Psoas muscle (tissue), 8 donors: ENCODE data around the gene MOB3B. TPM values are rescaled to one million over a fixed set of nuclear protein-coding genes. Genes with fewer than 3 reads are reported as not detected.

Source experiments
- ATAC-seq, 4 donors: fragments of 200-7000 bp; cut with Tn5 transposase; one replicate each; pipeline ENCODE4 v1.9.1; 2020; ENCODE audit warnings: moderate library complexity in 3 of 4, mild to moderate bottlenecking in 2 of 4
- DNase-seq, 2 donors: peaks; one replicate each; pipeline ENCODE4 v3.0.0-alpha.2; 2020
- H3K27ac ChIP-seq: fragments of 200-600 bp; one replicate; pipeline ENCODE4 v1.8.0; 2022
- H3K27me3 ChIP-seq, 3 donors: fragments of 200-600 bp in 1 of 3; one replicate each; pipeline versions ENCODE4 v1.6.1 to v1.8.0; 2013 to 2022; ENCODE audit warnings: low read length in 2 of 3, mild to moderate bottlenecking in 2 of 3, moderate library complexity in 1 of 3; ENCODE audit not compliant: insufficient read depth in 3 of 3
- H3K36me3 ChIP-seq, 2 donors: fragments of 200-600 bp in 1 of 2; one replicate each; pipeline versions ENCODE4 v1.6.1 to v1.8.0; 2013 to 2022; ENCODE audit warnings: low read depth in 1 of 2, mild to moderate bottlenecking in 1 of 2, moderate library complexity in 1 of 2; ENCODE audit not compliant: insufficient read depth in 1 of 2
- H3K4me1 ChIP-seq: fragments of 200-600 bp; one replicate; pipeline ENCODE4 v1.8.0; 2022
- H3K4me3 ChIP-seq: fragments of 200-600 bp; one replicate; pipeline ENCODE4 v1.8.0; 2022; ENCODE audit warnings: mild to moderate bottlenecking
- H3K9me3 ChIP-seq: fragments of 200-600 bp; one replicate; pipeline ENCODE4 v1.8.0; 2022
- CTCF ChIP-seq: fragments of 200-600 bp; IDR thresholded peaks from one replicate; pipeline ENCODE4 v1.8.0; 2022; ENCODE audit warnings: antibody characterized with exemption
- WGBS, 3 donors: extraction: QIAGEN DNeasy Blood & Tissue Kit; methylation state at CpG; one replicate each; pipeline versions ENCODE4 v1.1.6 to v1.1.7; 2013; 5-methylcytosine and 5-hydroxymethylcytosine counted together
- intact Hi-C, 2 donors: fragments of 100-400 bp; cut with DNase I; formaldehyde crosslinking; loops; one replicate each; pipeline versions ENCODE4 v1.11.0 to v1.14.2; 2022
- polyA plus RNA-seq, 3 donors: library from polyadenylated mRNA; stranded (reverse); fragments of 200-250 nt; gene quantifications; one replicate each; pipeline ENCODE4 v1.2.3, GENCODE V29; 2013
- total RNA-seq, 4 donors: library from RNA; stranded (reverse); fragmentation: NEBNext Ultra II Directional in 2 of 4; extraction: Animal tissue kit (Norgen Biotek cat#: 25700) in 2 of 4; gene quantifications; one replicate each; pipeline versions ENCODE4 v1.2.1 to v1.2.4, GENCODE V29; 2021 to 2023
- donor health status: healthy with polysubstance abuse.
- donor health status: DM: no; HTN: no; CAD: no; lungs with moderate emphysema.
- donor health status: Bipolar disorder and iron deficiency.
- donor health status: healthy.
- donor health status: DM: yes; HTN: yes; CAD: no.
- donor health status: DM: no; HTN: no; CAD: no.
- donor health status: DM: no; HTN: no; CAD: no.
- donor health status: DM: yes; HTN: yes; CAD: no.

MOB3B gene
- total and polyA plus RNA-seq, 7 donors, result 0.57 to 4.5 (median 1.8) TPM

GRCh38 chr9:27470291-27470856 lies 59.2 kb downstream of the MOB3B start:
- no peaks in the 10 kb centered on the region for H3K36me3 ChIP-seq
- no peak overlapping the region for H3K27ac ChIP-seq
- H3K4me1 ChIP-seq, result peaks cover 22% of the 10 kb centered on the region
- ATAC-seq (no peak), DNase-seq (no peak)
- no peaks in the 10 kb centered on the region for H3K9me3 ChIP-seq
- no peak for TF ChIP-seq CTCF
- WGBS, 3 donors, result 98% methylated on average over 6 of the region's 6 CpGs
- no peaks in the 10 kb centered on the region for H3K27me3 ChIP-seq
- H3K4me3 ChIP-seq, result no peak overlapping the region
- intact Hi-C loops, result loop anchor here (5.0 to 10.0 kb wide), 2 partner anchors 57 to 86 kb away; partner anchors contain the start of gene MOB3B (in 1 of the 2)

GRCh38 chr9:27469550-27469949 lies 60.1 kb downstream of the MOB3B start:
- Histone ChIP-seq H3K27ac (no peak overlapping the region), H3K4me1 (peaks cover 22% of the 10 kb centered on the region), H3K4me3 (no peak overlapping the region), H3K27me3 (no peaks in the 10 kb centered on the region), H3K36me3 (no peaks in the 10 kb centered on the region), H3K9me3 (no peaks in the 10 kb centered on the region)
- DNase-seq, result no peak
- WGBS, 3 donors, result 31 to 60% (median 31%) methylated on average over 3 of the region's 3 CpGs
- intact Hi-C loops, result no loop called here
- no peak for TF ChIP-seq CTCF
- ATAC-seq, result no peak

GRCh38 chr9:27468462-27469110 lies 61.0 kb downstream of the MOB3B start:
- Histone ChIP-seq H3K36me3 (no peaks in the 10 kb centered on the region), H3K4me3 (no peak overlapping the region), H3K9me3 (no peaks in the 10 kb centered on the region), H3K27me3 (no peaks in the 10 kb centered on the region), H3K27ac (no peak overlapping the region), H3K4me1 (peaks cover 13% of the 10 kb centered on the region)
- WGBS, 3 donors, result 95 to 97% (median 95%) methylated on average over 5 of the region's 5 CpGs
- ATAC-seq, result no peak
- DNase-seq, result no peak
- no peak for TF ChIP-seq CTCF
- intact Hi-C loops, result no loop called here

DNA sequence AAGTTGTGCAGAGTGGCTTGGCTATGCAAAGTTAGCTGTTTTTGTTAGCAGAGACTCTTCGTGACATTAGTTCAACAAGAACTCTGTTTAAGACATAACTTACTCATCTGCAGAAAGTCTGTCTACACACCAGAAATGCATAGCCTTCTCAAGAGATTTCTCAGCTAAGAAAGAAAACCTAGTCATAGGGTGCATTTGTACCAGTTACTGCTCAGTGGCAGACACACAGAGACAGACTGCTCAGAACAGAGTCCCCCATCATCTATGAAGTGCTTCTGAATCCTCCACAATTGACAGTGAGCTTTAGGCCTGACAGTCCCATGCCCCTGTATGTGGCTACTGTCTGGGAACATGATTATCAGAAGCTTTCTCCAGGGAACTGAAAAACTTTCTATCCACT lies 61.6 kb downstream of the MOB3B start:
- TF ChIP-seq CTCF, result no peak
- intact Hi-C loops, result no loop called here
- no peaks in the 10 kb centered on the region for H3K27me3 ChIP-seq
- H3K4me3 ChIP-seq, result no peak overlapping the region
- WGBS, 3 donors, result 97 to 100% (median 97%) methylated on average over 1 of the region's 1 CpG
- H3K36me3 ChIP-seq, result no peaks in the 10 kb centered on the region
- no peak overlapping the region for H3K27ac ChIP-seq
- peaks cover 7% of the 10 kb centered on the region for H3K4me1 ChIP-seq
- no peak for DNase-seq
- ATAC-seq, result no peak
- H3K9me3 ChIP-seq, result no peaks in the 10 kb centered on the region
